GM12873 (cell line): ENCODE data around the gene FBH1.

Source experiments
- CTCF ChIP-seq: IDR thresholded peaks from 2 replicates; pipeline ENCODE4 v1.5.1; 2012; ENCODE audit warnings: low read depth, mild to moderate bottlenecking, moderate library complexity, low read length, control low read depth; ENCODE audit not compliant: insufficient read depth; ENCODE audit errors: missing control alignments

Gene FBH1

GRCh38 chr10:5855979-5856700, 33.9 kb upstream of the FBH1 start:
- no peak for TF ChIP-seq CTCF

- no peak for TF ChIP-seq CTCF
These were observed 33.4 kb upstream of the FBH1 start for GRCh38 chr10:5856701-5857004.

GRCh38 chr10:5858811-5859210, 31.2 kb upstream of the FBH1 start:
- TF ChIP-seq CTCF: no peak

GRCh38 chr10:5860066-5860465, 30.0 kb upstream of the FBH1 start:
- no peak for TF ChIP-seq CTCF

GRCh38 chr10:5862360-5862961, 27.6 kb upstream of the FBH1 start:
- TF ChIP-seq CTCF: no peak

- no peak for TF ChIP-seq CTCF
These were observed 20.9 kb upstream of the FBH1 start for GRCh38 chr10:5869156-5869555.

GRCh38 chr10:5871596-5871995, 18.4 kb upstream of the FBH1 start:
- no peak for TF ChIP-seq CTCF
